ENCODE measurements around the gene RRP9. TPM values are rescaled to one million over a fixed set of nuclear protein-coding genes. Genes with fewer than 3 reads are reported as not detected.

RRP9 gene
- total and polyA plus RNA-seq, 2 donors from 2014 or later: 17.8 to 18.6 TPM

- Histone ChIP-seq H3K36me3 (ENCODE audit: control insufficient read depth in 2 of 3, insufficient read depth in 3 of 3, low read length in 3 of 3) (no peaks in the 10 kb centered on the region), H3K27ac (ENCODE audit: low read depth in 2 of 2, low read length in 2 of 2) (no peak overlapping the region), H3K4me3 (ENCODE audit: low read length in 3 of 3) (no peak overlapping the region), H3K4me1 (ENCODE audit: control insufficient read depth in 2 of 3, insufficient read depth in 2 of 3, low read depth in 1 of 3, low read length in 3 of 3) (no peaks in the 10 kb centered on the region), H3K27me3 (ENCODE audit: control insufficient read depth, insufficient read depth, low read length) (no peaks in the 10 kb centered on the region), H3K9me3 (ENCODE audit: control insufficient read depth in 2 of 3, insufficient read depth in 1 of 3, low read length in 3 of 3) (no peaks in the 10 kb centered on the region), H3K9ac (ENCODE audit: low read length in 3 of 3) (no peak overlapping the region)
- intact Hi-C loops (cut with DNase I): no loop called here
- TF ChIP-seq CTCF (IDR thresholded peaks at IDR 0.05; ENCODE audit: borderline replicate concordance, extremely low read depth, insufficient read depth): no peak
- FAIRE-seq (no peak), DNase-seq (no peak)
These were observed 55.3 kb downstream of the RRP9 start for GRCh38 chr3:51886447-51886846.

Other genes starting within 250 kb of the RRP9 start
- 0.57 TPM for gene GRM2, start 234.8 kb downstream of the RRP9 start, total RNA-seq
- not detected for gene GRM2, start 234.8 kb downstream of the RRP9 start, polyA plus RNA-seq (ENCODE audit: insufficient read depth, low read depth, low replicate concordance)
- gene IQCF6, start 162.7 kb downstream of the RRP9 start, total RNA-seq: not detected
- gene IQCF6, start 162.7 kb downstream of the RRP9 start, polyA plus RNA-seq (ENCODE audit: insufficient read depth, low read depth, low replicate concordance): not detected
- gene IQCF2, start 80.3 kb downstream of the RRP9 start, total RNA-seq: not detected
- gene IQCF2, start 80.3 kb downstream of the RRP9 start, polyA plus RNA-seq (ENCODE audit: insufficient read depth, low read depth, low replicate concordance): not detected
- not detected for gene IQCF5, start 66.3 kb downstream of the RRP9 start, total RNA-seq
- gene IQCF5, start 66.3 kb downstream of the RRP9 start, polyA plus RNA-seq (ENCODE audit: insufficient read depth, low read depth, low replicate concordance): not detected
- gene IQCF1, start 38.6 kb downstream of the RRP9 start, total RNA-seq: not detected
- not detected for gene IQCF1, start 38.6 kb downstream of the RRP9 start, polyA plus RNA-seq (ENCODE audit: insufficient read depth, low read depth, low replicate concordance)
- gene PARP3, start 459 bp upstream of the RRP9 start, total RNA-seq: 28.5 TPM
- 30.1 TPM for gene PARP3, start 459 bp upstream of the RRP9 start, polyA plus RNA-seq (ENCODE audit: insufficient read depth, low read depth, low replicate concordance)
- 0.09 TPM for gene GPR62, start 13.5 kb upstream of the RRP9 start, total RNA-seq
- gene GPR62, start 13.5 kb upstream of the RRP9 start, polyA plus RNA-seq (ENCODE audit: insufficient read depth, low read depth, low replicate concordance): 0.41 TPM
- 31.7 TPM for gene PCBP4, start 25.6 kb upstream of the RRP9 start, total RNA-seq
- gene PCBP4, start 25.6 kb upstream of the RRP9 start, polyA plus RNA-seq (ENCODE audit: insufficient read depth, low read depth, low replicate concordance): 34.0 TPM
- gene ABHD14B, start 32.1 kb upstream of the RRP9 start, total RNA-seq: 73.5 TPM
- gene ABHD14B, start 32.1 kb upstream of the RRP9 start, polyA plus RNA-seq (ENCODE audit: insufficient read depth, low read depth, low replicate concordance): 207 TPM
- 20.7 TPM for gene ABHD14A, start 33.2 kb upstream of the RRP9 start, total RNA-seq
- gene ABHD14A, start 33.2 kb upstream of the RRP9 start, polyA plus RNA-seq (ENCODE audit: insufficient read depth, low read depth, low replicate concordance): 50.5 TPM
- 68.1 TPM for gene ACY1, start 41.6 kb upstream of the RRP9 start, total RNA-seq
- 856 TPM for gene ACY1, start 41.6 kb upstream of the RRP9 start, polyA plus RNA-seq (ENCODE audit: insufficient read depth, low read depth, low replicate concordance)
- 785 TPM for gene RPL29, start 54.0 kb upstream of the RRP9 start, total RNA-seq
- 1,416 TPM for gene RPL29, start 54.0 kb upstream of the RRP9 start, polyA plus RNA-seq (ENCODE audit: insufficient read depth, low read depth, low replicate concordance)
- 19.8 TPM for gene DUSP7, start 114.7 kb upstream of the RRP9 start, total RNA-seq
- gene DUSP7, start 114.7 kb upstream of the RRP9 start, polyA plus RNA-seq (ENCODE audit: insufficient read depth, low read depth, low replicate concordance): 10.1 TPM
- gene POC1A, start 212.5 kb upstream of the RRP9 start, total RNA-seq: 2.2 TPM
- 2.5 TPM for gene POC1A, start 212.5 kb upstream of the RRP9 start, polyA plus RNA-seq (ENCODE audit: insufficient read depth, low read depth, low replicate concordance)

Measured in kidney (tissue), 14 donors.